SW 1271 (cell line): ENCODE data around the gene PBX2.

Experiments
- DNase-seq, 2 experiments: peaks; one replicate each; lab custom pipeline; 2025; lab: John Stamatoyannopoulos, UW

The PBX2 gene

GRCh38 chr6:32171234-32171633, 18.8 kb downstream of the PBX2 start:
- DNase-seq, result no peak

DNA sequence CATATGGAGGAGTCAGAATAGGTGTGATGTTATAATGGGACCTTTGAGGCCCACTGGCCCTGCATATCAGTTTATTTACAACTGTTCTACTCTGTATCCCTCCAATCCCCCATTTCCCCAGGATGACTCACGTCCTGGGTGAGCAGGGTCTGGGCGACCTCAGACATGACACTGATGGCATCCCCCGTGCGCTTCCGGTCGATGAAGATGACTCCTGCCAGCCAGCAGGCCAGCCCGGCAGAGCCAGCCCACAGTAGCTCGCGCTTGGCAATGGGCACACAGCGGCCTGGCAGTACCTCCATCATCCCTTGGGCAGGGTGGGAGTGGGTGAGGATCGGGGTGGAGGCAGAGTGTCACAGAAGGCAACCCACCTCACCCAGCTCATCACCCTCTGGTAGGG, 19.7 kb downstream of the PBX2 start:
- no peak for DNase-seq

- DNase-seq, result no peak
These were observed 21.0 kb downstream of the PBX2 start for GRCh38 chr6:32168807-32169591.

- DNase-seq, result no peak
These were observed 21.7 kb downstream of the PBX2 start for GRCh38 chr6:32168350-32168749.

GRCh38 chr6:32167761-32168262, 22.2 kb downstream of the PBX2 start:
- no peak for DNase-seq

DNA sequence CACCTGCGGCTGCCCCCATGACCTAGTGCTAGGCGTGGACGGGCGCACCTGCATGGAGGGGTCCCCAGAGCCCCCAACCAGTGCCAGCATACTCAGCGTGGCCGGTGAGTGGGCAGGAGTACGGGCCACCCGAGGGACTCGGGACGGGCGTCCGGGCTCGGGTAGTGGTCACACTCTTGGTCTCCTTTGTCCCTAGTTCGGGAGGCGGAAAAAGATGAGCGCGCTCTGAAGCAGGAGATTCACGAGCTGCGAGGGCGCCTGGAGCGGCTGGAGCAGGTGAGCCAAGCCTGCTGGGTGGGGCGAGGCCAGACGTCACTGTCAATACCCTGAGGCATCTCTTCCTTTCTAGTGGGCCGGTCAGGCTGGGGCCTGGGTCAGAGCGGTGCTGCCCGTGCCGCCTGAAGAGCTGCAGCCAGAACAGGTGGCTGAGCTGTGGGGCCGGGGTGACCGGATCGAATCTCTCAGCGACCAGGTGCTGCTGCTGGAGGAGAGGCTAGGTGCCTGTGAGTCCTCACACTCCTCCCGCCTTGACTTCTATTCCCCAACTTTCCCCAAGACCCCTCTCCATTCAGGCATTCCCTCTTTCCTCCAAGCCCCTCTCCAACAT, 22.7 kb downstream of the PBX2 start:
- no peak for DNase-seq

GRCh38 chr6:32166411-32167061, 23.5 kb downstream of the PBX2 start:
- DNase-seq, result no peak

DNA sequence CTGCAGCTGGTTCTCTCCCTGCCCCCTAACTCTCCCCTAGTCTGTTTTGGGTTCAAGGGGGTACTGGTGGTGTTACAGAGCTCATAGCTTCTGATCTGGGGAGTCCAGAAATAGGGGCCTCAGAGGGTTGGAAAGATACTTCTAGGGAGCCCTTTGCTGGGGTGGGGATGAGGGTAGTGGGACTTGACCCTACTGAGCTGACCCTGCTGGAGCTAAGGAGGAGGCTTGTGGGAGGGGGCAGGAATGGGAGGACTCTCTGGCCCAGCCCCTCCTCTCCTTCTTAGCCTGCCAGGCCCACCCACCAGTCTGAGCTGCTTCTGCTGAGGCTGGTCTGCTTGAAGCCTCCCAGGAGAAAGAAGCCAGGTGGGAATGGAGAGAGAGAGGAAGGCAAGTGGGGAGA, 25.7 kb downstream of the PBX2 start, which contains the start of gene EGFL8:
TSS of gene EGFL8 (plus strand) at position 301 of the 400 bp plus-strand sequence. CDS start 1,571 bp downstream, outside the sequence.
- no peak for DNase-seq

DNA sequence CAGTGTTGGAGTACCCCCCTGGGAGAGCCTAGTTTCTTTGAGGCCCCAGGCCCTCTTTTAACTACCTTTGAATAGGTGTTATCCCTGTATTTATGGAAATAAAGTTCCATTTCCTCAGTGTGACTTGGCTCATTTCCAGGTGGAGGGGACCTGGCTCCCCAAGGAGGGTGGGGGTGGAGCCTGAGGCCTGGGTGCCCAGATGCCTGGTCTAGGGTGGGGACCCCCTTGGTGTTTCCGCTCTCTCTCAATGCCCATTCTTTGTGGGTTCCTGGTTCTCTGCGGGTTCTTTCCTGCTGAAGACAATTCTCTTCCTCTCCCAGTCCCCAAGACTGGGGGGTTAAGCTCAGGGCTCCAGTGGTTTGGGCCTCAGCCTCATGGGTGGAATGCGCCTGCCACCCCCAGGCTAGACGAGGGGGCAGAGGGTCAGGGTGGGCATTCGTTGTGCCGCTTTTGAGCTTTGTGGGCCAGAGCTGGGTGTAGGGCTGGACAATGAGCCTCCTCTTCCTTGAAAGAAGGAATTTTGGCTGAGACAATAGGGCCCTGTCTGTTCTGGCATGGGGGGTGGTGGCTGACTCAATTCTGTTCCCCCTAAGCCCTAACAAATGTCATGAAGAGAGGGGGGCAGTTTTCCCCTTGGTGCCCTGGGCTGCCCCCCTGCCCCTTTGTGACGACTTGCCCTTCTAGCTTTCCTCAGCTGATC, 26.3 kb downstream of the PBX2 start:
- no peak for DNase-seq

DNA sequence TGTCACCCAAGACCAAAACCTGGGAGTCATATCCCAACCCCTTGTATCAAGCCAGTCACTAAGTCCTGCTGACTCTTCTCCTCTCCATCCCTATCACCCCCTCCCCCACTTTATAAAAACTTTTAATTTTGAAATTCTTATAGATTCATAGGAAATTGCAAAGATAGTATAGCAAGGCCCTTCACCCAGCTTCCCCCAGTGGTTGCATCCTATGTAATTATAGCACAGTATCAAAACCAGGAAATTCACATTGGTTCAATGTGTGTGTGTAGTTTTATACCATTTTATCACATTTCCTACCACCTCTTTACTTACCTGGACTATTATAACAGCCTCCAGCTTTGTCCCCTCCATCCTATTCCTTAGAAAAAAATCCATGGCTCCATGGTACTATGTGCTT, 31.9 kb downstream of the PBX2 start:
- no peak for DNase-seq

DNA sequence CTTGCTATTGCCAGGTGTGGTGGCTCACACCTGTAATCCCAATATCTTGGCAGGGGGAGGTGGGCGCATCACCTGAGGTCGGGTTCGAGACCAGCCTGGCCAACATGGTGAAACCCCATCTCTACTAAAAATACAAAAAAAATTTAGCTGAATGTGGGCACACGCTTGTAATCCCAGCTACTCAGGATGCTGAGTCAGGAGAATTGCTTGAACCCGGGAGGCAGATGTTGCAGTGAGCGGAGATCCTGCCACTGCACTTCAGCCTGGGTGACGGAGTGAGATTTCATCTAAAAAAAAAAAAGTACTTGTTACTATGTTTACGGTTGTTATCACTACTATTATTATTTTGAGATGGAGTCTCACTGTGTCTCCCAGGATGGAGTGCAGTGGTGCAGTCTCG, 33.1 kb downstream of the PBX2 start:
- DNase-seq, result no peak

DNA sequence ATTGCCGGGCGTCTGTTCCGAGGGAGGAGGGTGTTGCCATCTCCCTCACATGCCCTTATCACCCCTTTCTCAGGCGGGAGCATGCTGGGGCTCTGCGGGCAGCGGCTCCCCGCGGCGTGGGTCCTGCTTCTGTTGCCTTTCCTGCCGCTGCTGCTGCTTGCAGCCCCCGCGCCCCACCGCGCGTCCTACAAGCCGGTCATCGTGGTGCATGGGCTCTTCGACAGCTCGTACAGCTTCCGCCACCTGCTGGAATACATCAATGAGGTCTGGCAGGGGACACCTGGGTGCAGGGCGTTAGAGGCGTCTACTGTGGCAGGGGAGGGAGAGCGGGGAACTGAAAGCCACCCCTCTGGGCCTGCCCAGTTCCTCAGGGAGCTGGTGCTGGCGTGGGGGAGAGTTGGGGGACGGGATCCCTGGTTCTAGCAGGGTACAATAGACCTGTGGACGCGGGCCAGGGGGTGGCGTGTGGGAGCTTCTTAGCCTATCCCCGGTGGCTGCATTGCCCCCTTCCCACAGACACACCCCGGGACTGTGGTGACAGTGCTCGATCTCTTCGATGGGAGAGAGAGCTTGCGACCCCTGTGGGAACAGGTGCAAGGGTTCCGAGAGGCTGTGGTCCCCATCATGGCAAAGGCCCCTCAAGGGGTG, 35.4 kb downstream of the PBX2 start:
- peak; percentile 21 to 68 for DNase-seq

GRCh38 chr6:32153564-32154513, 36.2 kb downstream of the PBX2 start, which contains the start of gene PPT2:
Gene PPT2 (plus strand): TSS chr6:32154141. CDS start chr6:32154595, 454 bp downstream.
- DNase-seq, result peak; percentile 92 to 97

- peak in 1 of 2 experiments; percentile 52 for DNase-seq
These were observed 37.0 kb downstream of the PBX2 start for GRCh38 chr6:32152769-32153563.

DNA sequence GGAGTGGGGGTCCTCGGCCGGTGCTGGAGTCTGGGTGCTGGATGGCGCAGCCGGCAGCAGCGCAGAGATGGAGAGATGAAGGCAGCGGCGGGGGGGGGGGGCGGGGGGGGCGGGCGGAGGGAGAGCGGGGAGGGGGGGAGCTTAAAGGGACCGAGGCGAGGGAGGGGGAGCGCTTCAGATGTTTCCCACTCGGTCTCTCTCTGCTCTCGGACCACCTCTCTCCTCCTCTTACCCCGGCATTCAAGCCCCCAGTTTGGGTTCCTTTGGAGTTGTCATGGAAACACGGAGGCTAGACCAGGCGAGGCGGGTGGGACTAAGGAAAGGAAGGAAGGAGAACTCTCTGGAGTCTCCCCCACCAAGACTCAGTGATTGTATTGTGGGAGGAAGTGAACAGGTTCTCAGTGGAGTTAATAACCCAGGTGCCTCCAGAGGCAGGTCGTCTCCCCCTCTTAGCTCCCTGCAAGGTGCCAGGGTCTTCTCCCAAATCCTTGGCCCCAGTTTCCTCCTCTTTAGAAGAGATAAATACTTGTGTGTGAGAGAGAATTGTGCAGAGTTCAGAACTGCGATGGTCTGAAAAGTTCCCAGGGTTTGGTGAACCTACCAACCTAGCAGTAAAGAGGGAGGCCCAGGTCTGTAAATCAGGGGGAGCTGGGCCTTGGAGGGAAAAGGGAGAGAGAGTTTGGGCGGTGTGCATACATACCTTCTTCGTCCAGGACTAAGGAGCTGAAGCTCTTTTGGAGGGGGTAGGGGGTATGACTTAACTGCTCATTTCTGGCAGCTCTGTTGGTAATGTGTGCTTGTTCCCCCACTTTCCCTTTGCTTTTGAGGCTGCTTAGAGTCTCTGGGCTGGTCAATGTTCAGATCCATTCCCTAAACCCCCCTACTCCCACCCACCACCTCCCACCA, 37.9 kb downstream of the PBX2 start, which contains the start of gene PRRT1:
TSS of gene PRRT1 (minus strand) at position 77 of the 906 bp plus-strand sequence. CDS start 112 bp downstream, outside the sequence.
- no peak for DNase-seq

DNA sequence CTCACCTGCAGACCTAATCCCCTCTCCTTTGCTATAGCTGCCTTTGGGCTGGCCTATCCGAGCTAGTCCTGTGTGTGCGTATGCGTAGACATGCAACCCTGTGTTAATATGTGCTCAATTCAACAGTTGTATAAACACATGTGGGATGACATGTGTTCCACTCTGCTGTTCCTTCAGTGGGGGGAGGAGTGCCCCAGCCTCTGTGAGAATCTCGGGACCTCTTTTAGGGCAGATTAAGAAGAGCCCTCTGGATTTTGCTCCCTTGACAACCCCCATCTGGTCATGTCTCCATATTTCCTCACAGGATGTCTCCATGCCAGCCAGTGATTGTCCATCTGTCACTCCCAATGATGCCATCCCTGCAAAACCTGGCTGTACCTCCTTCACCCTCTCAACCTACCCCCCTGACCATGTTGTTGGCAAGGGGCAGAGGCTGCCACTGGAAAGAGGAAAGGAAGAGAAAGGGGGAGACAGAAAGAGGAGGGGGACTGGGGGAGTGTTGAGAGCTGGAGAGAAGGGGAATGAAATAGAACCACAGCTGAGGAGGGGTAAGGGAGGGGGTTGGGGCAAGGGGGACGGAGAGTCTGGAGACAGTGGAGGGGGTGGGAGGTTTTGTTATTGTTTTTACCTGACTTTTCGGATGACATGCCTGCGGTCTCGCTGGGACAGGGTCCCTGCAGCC, 38.7 kb downstream of the PBX2 start:
- DNase-seq, result no peak

GRCh38 chr6:32149932-32150870, 39.8 kb downstream of the PBX2 start:
- DNase-seq, result no peak
